Natural killer cell treated with Interleukin-12 subunit alpha and Interleukin-12 subunit beta and Interleukin-15 and Interleukin-18, amount 100 ng/mL, for 72 hours (primary cell): ENCODE results near the gene CCDC12. TPM values are rescaled to one million over a fixed set of nuclear protein-coding genes. Genes with fewer than 3 reads are reported as not detected.
A peak's percentile ranks its signal among the peaks of the same experiment; 100 is the strongest.
"Not testable (repeated sequence)": the region's sequence is repeated elsewhere in the genome, so short reads cannot be mapped to it uniquely, and the experiment has no call there.

Experiments used
- ATAC-seq, 2 donors: fragments of 150-1000 bp; cut with Tn5 transposase in 1 of 2; sonication (Bioruptor Pico), chemical (Tn5 transposase) in 1 of 2; 2 replicates each; pipeline ENCODE4 v1.10.0; 2021
- DNase-seq: peaks from one replicate; pipeline ENCODE4 v3.0.0; 2022; ENCODE audit warnings: low spot score
- H3K27ac Mint-ChIP-seq, 2 donors: 1 replicate in 1 of 2; 2 replicates in 1 of 2; pipeline ENCODE4 v1.8.0; 2022; ENCODE audit warnings: mixed read lengths in 2 of 2, mild to moderate bottlenecking in 1 of 2, moderate library complexity in 1 of 2
- H3K27me3 Mint-ChIP-seq, 2 donors: 1 replicate in 1 of 2; 2 replicates in 1 of 2; pipeline ENCODE4 v1.8.0; 2022; ENCODE audit warnings: mixed read lengths in 2 of 2
- H3K36me3 Mint-ChIP-seq: one replicate; pipeline ENCODE4 v1.8.0; 2022; ENCODE audit warnings: mixed read lengths
- H3K4me1 Mint-ChIP-seq, 2 donors: 1 replicate in 1 of 2; 2 replicates in 1 of 2; pipeline ENCODE4 v1.8.0; 2022; ENCODE audit warnings: low read depth in 2 of 2, mixed read lengths in 2 of 2, mild to moderate bottlenecking in 1 of 2
- H3K4me3 Mint-ChIP-seq: one replicate; pipeline ENCODE4 v1.8.0; 2022; ENCODE audit warnings: mixed read lengths
- H3K9me3 Mint-ChIP-seq: 2 replicates; pipeline ENCODE4 v1.8.0; 2022; ENCODE audit warnings: mixed read lengths
- total RNA-seq, 2 donors: library from RNA; stranded (reverse); gene quantifications; one replicate each; pipeline ENCODE4 v1.2.3, GENCODE V29; 2022

CCDC12 gene
- total RNA-seq, 2 donors from 2014 or later = 58.0 to 89.8 TPM

DNA sequence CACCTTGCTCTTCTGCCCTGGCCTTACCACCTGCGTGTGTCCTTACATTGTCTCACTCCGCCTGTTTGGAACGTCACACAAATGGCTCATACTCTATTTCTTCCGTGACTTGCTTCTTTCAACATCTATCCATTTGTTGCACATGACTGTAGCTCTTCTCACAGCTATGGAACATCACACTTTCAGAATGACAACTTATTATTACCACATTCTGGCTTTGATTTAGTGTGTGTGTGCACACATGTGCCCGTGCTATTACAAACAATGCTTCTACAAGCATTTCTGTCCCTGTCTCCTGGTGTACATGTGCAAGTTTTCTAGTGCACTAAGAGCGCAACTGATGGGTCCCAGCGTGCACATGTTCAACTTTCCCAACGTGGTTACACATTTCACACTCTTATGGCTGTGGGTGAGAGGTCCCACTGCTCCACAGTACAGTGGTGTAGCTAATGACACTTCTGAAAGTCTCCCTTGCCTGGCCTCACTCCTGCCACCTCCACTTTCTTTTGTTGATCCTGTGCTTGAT, 61.2 kb downstream of the CCDC12 start:
- Mint-ChIP-seq H3K36me3 (peaks cover 32% of the 10 kb centered on the region), H3K27ac (no peak overlapping the region), H3K4me1 (peaks cover 35 to 59% of the 10 kb centered on the region in 2 donors), H3K27me3 (no peaks in the 10 kb centered on the region), H3K4me3 (no peak overlapping the region), H3K9me3 (no peaks in the 10 kb centered on the region)
- DNase-seq (no peak), ATAC-seq (peak; percentile 88 to 90)

DNA sequence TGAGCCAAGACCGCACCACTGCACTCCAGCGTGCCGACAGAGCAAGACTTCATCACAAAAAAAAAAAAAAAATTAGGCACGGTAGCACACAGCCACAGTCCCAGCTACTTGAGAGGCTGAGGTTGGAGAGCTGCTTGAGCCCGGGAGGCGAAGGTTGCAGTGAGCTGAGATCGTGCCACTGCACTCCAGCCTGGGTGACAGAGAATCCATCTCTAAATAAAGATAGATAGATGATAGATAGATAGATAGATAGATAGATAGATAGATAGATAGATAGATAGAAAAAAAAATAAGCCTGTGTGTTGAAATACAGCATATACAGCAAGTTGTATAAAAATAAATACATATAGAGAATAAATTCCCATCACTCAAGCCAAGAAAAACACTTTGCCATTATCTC, 61.7 kb downstream of the CCDC12 start:
- no peaks in the 10 kb centered on the region for H3K27me3 Mint-ChIP-seq
- peaks cover 27% of the 10 kb centered on the region for H3K36me3 Mint-ChIP-seq
- no peaks in the 10 kb centered on the region for H3K9me3 Mint-ChIP-seq
- no peak overlapping the region for H3K27ac Mint-ChIP-seq
- H3K4me1 Mint-ChIP-seq = peaks cover 31 to 55% of the 10 kb centered on the region in 2 donors
- no peak for DNase-seq
- H3K4me3 Mint-ChIP-seq = no peak overlapping the region
- no peak for ATAC-seq

DNA sequence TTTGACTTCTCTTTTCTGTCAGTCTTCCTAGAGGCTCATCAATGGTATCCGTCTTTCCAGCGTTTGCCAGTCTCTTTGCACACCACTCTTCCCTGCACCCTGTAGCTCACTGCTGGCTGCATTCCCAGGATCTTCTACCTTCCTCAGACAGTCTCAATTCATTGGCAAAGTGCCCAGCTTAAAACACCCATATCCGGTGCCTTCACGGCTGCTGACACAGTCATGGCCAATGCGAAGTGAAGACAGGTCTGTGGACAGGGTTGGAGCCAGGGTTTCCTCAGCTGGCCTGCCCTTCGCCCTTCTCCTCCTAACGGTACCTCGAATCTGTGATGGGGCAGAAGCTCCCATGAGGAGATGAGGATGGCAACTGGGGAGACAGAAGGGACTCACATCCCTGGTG, 62.9 kb downstream of the CCDC12 start:
- H3K36me3 Mint-ChIP-seq = peaks cover 21% of the 10 kb centered on the region
- peaks cover 31 to 47% of the 10 kb centered on the region in 2 donors for H3K4me1 Mint-ChIP-seq
- H3K27me3 Mint-ChIP-seq = no peaks in the 10 kb centered on the region
- no peak overlapping the region for H3K4me3 Mint-ChIP-seq
- H3K9me3 Mint-ChIP-seq = no peaks in the 10 kb centered on the region
- DNase-seq (no peak), ATAC-seq (no peak)
- H3K27ac Mint-ChIP-seq = peak overlapping the region in 1 of 2 donors; percentile 9

DNA sequence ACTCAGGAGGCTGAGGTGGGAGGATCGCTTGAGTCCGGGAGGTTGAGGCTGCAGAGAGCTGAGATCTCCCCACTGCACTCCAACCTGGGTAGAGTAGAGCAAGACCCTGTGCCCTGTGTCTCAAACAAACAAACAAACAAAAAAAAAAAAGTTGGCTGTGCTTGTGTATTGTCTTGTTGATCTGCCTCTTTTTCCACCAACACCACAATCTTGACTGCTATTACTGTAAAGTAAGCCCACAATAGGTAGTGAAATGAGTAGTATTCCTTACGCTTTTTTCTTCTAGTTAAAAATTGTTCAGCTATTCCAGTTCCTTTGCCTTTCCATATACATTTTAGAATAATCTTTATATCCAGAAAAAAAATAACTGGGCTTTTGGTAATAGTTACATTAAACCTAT, 63.6 kb downstream of the CCDC12 start:
- ATAC-seq = no peak
- no peaks in the 10 kb centered on the region for H3K27me3 Mint-ChIP-seq
- no peak for DNase-seq
- H3K36me3 Mint-ChIP-seq = peaks cover 16% of the 10 kb centered on the region
- H3K4me1 Mint-ChIP-seq = peaks cover 29 to 43% of the 10 kb centered on the region in 2 donors
- H3K27ac Mint-ChIP-seq = no peak overlapping the region
- H3K9me3 Mint-ChIP-seq = no peaks in the 10 kb centered on the region
- no peak overlapping the region for H3K4me3 Mint-ChIP-seq

DNA sequence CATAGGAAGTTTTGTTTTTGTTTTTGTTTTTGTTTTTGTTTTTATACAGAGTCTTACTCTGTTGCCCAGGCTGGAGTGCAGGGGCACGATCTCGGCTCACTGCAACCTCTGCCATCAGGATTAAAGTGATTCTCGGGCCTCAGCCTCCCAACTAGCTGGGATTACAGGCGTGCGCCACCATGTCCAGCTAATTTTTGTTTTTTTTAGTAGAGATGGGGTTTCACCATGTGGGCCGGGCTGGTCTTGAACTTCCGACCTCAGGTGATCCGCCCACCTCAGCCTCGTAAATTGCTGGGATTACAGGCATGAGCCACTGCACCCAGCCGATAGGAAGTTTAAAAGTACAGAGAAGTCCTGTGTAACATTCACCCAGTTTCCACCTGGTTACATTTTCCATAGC, 65.6 kb downstream of the CCDC12 start:
- not testable (repeated sequence) for H3K27ac Mint-ChIP-seq, ATAC-seq, H3K4me3 Mint-ChIP-seq, DNase-seq, H3K9me3 Mint-ChIP-seq, H3K27me3 Mint-ChIP-seq
- H3K36me3 Mint-ChIP-seq = peaks cover 10% of the 10 kb centered on the region
- peaks cover 17 to 24% of the 10 kb centered on the region in 2 donors for H3K4me1 Mint-ChIP-seq

DNA sequence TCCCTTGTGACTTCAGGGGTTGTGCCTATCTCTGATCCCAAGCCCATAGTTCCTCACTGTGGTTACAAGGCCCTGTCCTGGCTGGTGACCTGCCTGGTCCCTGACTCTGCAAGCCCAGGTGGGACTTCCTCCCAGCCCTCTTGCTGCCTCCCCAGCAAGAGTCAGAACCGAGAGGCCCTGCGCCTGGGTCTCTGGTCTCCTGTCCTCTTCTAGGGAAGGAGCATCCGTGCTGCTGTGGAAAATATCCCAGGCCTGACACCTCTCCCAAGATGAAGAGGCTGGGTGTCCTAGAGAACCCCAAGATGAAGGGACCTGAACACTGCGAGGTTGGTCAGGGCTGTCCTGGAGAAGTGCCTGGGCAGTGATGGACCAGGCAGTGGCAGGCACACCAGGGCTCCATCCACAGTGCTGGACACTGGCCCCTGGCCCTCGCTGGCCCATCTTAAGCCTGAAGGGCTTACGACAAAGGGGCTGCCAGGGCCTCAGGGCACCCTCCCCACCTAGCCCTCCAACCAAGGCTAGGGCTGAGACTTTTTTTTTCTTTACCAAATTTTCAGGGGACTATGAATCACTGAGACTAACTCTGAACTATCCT, 66.3 kb downstream of the CCDC12 start:
- DNase-seq = no peak
- H3K9me3 Mint-ChIP-seq = no peaks in the 10 kb centered on the region
- H3K4me3 Mint-ChIP-seq = no peak overlapping the region
- H3K4me1 Mint-ChIP-seq = peaks cover 12 to 18% of the 10 kb centered on the region in 2 donors
- no peak for ATAC-seq
- no peaks in the 10 kb centered on the region for H3K27me3 Mint-ChIP-seq
- H3K27ac Mint-ChIP-seq = no peak overlapping the region
- H3K36me3 Mint-ChIP-seq = peaks cover 7% of the 10 kb centered on the region

DNA sequence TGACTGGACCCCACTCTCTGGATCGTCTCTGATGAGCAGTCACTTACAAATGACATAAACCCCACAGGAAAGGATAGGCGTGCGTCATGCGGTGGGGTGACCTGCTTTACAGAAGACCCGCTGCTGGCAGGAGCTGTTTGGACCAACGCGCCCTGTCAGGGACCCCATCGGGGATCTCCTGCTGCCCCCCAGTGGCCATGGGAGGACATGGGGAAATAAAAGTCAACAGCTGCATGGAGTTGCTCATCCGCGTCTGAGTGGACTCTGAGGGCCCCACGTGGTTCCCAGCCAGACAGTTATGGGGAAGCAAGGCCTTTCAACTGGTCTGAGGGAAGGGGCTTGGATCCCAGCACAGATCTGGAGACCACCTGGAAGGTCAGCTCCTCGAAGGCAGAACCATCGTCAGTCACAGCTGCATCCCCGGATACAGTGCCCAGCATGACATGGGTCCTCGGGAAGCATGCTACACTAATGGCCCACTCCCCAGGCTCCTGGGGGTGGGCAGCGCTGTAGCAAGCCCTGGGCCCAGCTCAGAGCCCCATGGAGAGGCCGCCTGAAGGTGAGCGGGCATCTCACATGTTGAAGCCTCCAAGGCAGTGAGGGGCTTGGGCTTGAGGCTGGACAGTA, 66.9 kb downstream of the CCDC12 start:
- Mint-ChIP-seq H3K27me3 (no peaks in the 10 kb centered on the region), H3K4me3 (no peak overlapping the region), H3K9me3 (no peaks in the 10 kb centered on the region), H3K36me3 (peaks cover 5% of the 10 kb centered on the region), H3K4me1 (peaks cover 9 to 12% of the 10 kb centered on the region in 2 donors), H3K27ac (no peak overlapping the region)
- peak; percentile 81 for DNase-seq
- ATAC-seq = peak; percentile 78 to 82

DNA sequence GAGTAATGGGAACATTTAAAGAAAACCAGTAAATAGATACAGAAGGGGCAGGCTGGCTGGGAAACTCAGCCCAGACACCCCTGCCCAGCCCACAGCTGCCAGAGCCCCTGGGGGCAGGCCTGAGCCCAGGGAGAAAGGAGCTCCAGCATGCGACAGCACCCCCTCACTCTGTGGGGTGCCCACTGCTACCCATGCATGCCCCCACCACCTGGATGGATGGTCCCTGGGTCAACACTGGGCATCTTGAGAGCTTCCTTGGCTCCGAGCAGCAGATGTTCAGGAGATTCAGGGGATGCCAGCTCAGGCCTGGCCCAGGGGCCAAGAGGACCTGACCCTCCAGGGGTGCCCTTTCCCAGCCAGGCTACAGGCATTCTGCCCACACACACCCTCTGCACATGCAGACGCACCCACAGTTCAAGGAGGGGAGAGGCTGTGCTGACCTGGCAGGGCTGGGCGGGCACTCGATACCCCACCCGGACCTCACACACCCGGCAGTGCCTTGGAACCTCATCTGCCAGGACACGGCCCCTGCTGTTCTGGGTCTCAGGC, 67.5 kb downstream of the CCDC12 start:
- H3K4me3 Mint-ChIP-seq = no peak overlapping the region
- DNase-seq (no peak), ATAC-seq (peak in 1 of 2 donors; percentile 1)
- H3K27me3 Mint-ChIP-seq = no peaks in the 10 kb centered on the region
- peaks cover 5% of the 10 kb centered on the region for H3K36me3 Mint-ChIP-seq
- H3K27ac Mint-ChIP-seq = no peak overlapping the region
- H3K9me3 Mint-ChIP-seq = no peaks in the 10 kb centered on the region
- peaks cover 9% of the 10 kb centered on the region in 2 donors for H3K4me1 Mint-ChIP-seq

DNA sequence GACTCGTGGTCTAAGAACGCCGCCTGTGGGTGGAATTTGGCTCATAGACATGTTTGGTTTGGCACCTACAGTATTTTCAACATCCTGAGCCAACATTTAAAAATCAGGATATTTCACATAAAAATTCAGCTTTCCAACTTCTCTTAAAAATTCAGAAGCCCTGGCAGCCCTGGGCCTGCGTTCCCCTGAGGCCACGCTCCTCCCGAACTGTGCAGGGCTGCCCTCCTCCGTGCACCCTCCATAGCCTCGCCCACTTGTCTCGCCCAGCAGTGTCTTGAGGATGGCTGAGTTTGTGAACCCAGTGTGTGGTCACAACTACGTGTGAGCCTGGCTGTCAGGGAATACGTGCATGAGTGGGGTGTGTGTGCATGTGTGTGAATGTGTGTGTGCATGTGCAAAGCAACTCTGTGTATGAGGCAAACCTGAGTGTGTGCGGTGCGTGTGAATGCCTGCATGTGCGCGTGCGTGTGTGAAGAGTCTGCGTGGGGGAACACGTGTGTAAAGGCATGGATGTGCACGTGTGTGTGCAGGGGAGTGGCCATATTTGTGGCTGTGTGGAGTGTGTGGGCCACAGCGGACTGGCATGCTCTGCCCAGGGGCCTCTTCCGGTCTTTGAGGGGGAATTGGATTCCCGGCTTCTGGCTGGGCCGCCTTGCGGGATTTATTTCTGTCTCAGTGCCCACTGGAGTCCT, 68.1 kb downstream of the CCDC12 start:
- no peak for DNase-seq
- Mint-ChIP-seq H3K4me1 (peaks cover 3 to 6% of the 10 kb centered on the region in 2 donors), H3K9me3 (no peaks in the 10 kb centered on the region), H3K27me3 (no peaks in the 10 kb centered on the region), H3K36me3 (peaks cover 2% of the 10 kb centered on the region), H3K4me3 (no peak overlapping the region), H3K27ac (no peak overlapping the region)
- ATAC-seq = no peak

DNA sequence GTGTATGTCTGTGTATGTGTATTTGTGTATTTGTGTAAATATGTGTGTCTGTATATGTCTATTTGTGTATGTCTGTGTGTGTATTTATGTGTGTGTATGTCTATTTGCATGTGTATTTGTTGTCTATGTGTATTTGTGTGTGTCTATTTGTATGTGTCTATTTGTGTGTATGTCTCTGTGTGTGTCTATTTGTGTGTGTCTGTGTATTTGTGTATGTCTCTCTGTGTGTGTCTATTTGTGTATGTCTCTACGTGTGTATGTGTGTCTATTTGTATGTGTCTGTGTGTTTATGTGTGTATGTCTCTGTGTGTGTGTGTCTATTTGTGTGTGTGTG, 68.6 kb downstream of the CCDC12 start:
- no peak for ATAC-seq
- H3K36me3 Mint-ChIP-seq = no peaks in the 10 kb centered on the region
- H3K4me1 Mint-ChIP-seq = peaks cover 0 to 4% of the 10 kb centered on the region in 2 donors
- no peak for DNase-seq
- H3K9me3 Mint-ChIP-seq = no peaks in the 10 kb centered on the region
- no peaks in the 10 kb centered on the region for H3K27me3 Mint-ChIP-seq
- no peak overlapping the region for H3K27ac Mint-ChIP-seq
- no peak overlapping the region for H3K4me3 Mint-ChIP-seq

DNA sequence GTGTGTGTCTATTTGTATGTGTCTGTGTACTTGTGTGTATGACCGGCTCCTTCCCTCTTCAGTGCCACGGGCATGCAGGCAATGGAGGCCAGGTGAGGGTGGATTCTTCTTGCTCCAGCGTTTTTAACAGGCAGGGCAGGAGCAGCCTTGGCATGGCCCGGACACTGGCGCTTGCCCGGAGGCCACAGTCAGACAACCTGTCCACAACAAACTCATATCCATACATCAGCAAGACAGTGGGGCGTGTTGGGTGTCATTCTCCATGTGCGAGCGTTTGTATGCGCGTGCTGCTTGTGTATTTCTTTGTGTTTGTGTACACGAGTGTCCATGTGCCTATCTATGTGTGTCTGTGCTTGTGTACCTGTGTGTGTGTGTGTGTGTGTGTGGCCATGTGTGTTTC, 69.3 kb downstream of the CCDC12 start:
- no peak overlapping the region for H3K4me3 Mint-ChIP-seq
- no peak overlapping the region for H3K27ac Mint-ChIP-seq
- peaks cover 0 to 4% of the 10 kb centered on the region in 2 donors for H3K4me1 Mint-ChIP-seq
- no peaks in the 10 kb centered on the region for H3K27me3 Mint-ChIP-seq
- H3K9me3 Mint-ChIP-seq = no peaks in the 10 kb centered on the region
- DNase-seq (no peak), ATAC-seq (no peak)
- H3K36me3 Mint-ChIP-seq = no peaks in the 10 kb centered on the region

DNA sequence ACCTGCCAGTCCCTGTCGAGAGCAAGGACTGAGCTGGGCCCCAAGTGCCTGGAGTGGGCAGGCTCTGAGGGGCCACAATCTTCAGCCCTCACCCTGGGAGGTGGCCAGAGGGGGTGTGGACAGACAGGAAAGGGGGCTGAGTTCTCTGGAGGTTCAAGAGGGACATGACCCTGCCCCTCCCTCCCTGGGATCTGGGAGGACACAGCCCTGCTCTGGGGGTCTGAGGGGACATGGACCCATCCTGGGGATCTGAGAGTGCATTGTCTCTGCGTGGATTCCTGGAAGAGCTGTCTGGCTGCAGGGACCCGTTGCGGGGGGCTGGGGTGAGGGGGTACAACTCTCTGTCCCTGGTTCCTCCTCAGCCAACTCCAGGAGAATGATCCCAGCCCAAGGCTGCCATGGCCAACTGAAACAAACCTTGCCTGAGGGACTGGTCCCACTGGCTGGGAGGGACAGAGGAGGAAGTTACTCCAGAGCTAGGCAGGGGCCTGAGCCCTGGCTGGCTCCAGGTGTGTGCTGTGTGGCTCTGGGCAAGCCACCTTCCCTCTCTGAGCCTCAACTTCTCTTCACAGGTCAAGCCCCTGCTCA, 70.0 kb downstream of the CCDC12 start:
- H3K4me1 Mint-ChIP-seq = peaks cover 0 to 4% of the 10 kb centered on the region in 2 donors
- no peak overlapping the region for H3K4me3 Mint-ChIP-seq
- H3K27ac Mint-ChIP-seq = no peak overlapping the region
- H3K36me3 Mint-ChIP-seq = no peaks in the 10 kb centered on the region
- H3K27me3 Mint-ChIP-seq = no peaks in the 10 kb centered on the region
- ATAC-seq = no peak
- no peaks in the 10 kb centered on the region for H3K9me3 Mint-ChIP-seq
- DNase-seq = no peak

DNA sequence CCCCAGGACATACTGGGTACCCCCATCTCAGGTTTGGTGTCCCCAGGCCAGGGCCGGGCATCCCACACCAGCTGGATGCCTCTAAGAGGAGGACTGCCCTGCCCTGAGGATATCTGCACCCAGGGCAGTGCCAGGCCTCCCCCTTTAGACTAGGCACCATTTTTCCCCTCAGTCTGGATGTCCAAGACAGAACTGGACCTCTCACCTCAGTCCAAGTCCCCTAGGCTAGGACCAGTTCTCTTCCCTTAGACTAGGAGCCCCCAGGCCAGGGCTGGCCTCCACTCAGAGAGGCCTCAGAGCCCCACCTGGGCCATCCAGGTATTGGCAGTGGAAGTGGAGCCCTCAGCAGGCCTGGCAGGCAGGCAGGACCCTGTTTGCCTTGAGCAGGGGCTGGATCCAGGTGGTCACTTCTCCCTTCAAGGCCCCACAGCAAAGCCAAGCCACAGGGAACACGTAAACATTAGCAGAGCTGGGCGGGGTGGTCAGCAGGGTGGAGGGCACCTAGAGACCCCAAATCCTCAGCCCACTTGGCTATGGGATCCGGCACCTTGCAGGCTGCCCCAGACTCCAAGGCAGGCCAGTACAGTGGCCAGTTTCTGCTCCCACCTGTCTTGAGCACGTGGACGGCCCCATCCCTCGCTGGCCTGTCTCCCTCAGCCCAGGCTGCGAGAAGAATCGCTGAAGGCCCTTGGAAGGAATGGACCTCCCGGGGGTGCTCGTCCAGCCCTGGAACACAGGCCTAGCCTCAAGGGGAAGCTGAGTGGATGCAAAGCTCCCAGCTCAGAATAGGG, 70.7 kb downstream of the CCDC12 start:
- H3K4me1 Mint-ChIP-seq = peaks cover 0 to 4% of the 10 kb centered on the region in 2 donors
- H3K27ac Mint-ChIP-seq = no peak overlapping the region
- no peaks in the 10 kb centered on the region for H3K36me3 Mint-ChIP-seq
- no peaks in the 10 kb centered on the region for H3K27me3 Mint-ChIP-seq
- no peak overlapping the region for H3K4me3 Mint-ChIP-seq
- no peaks in the 10 kb centered on the region for H3K9me3 Mint-ChIP-seq
- DNase-seq (no peak), ATAC-seq (no peak)
